Measurements from ENCODE around the gene CCKAR. TPM values are rescaled to one million over a fixed set of nuclear protein-coding genes. Genes with fewer than 3 reads are reported as not detected.

The CCKAR gene
- polyA plus RNA-seq, 1 donor (not counting 4 experiments of a cell fraction or from before 2014, with no cell fraction given): not detected

- peaks cover 3% of the 10 kb centered on the region for H3K9me3 ChIP-seq (ENCODE audit: control insufficient read depth, low read depth, low read length)
- no peak for DNase-seq (ENCODE audit: low read depth, low spot score)
- H3K4me2 ChIP-seq (ENCODE audit: control insufficient read depth, extremely low read depth, insufficient read depth, low read depth, low read length): no peak overlapping the region
- no peaks in the 10 kb centered on the region for H3K4me1 ChIP-seq (ENCODE audit: control insufficient read depth, extremely low read depth, insufficient read depth, low read length)
- H3K79me2 ChIP-seq (ENCODE audit: control insufficient read depth, insufficient read depth, low read length): no peaks in the 10 kb centered on the region
- H3K27me3 ChIP-seq (ENCODE audit: control insufficient read depth, extremely low read depth, insufficient read depth, low read length): no peaks in the 10 kb centered on the region
- TF ChIP-seq EZH2 (IDR thresholded peaks at IDR 0.05; ENCODE audit: low read length) (no peak), CTCF (optimal IDR thresholded peaks at IDR 0.05 in 1 of 3, IDR thresholded peaks at IDR 0.05 in 1 of 3, conservative IDR thresholded peaks at IDR 0.05 in 1 of 3; ENCODE audit: extremely low read depth in 1 of 3, insufficient read depth in 2 of 3, low read length in 3 of 3) (no peak)
- dilution Hi-C loops (cut with MboI; ENCODE audit: extremely low pct_ligation_motif_present, low sequenced_read_pairs): no loop called here
- no peaks in the 10 kb centered on the region for H3K9me1 ChIP-seq (ENCODE audit: control insufficient read depth, extremely low read depth, insufficient read depth, low read length)
- H3K4me3 ChIP-seq (ENCODE audit: control insufficient read depth in 2 of 3, extremely low read depth in 1 of 3, insufficient read depth in 2 of 3, low read depth in 1 of 3, low read length in 3 of 3): no peak overlapping the region
- H3K9ac ChIP-seq (ENCODE audit: control insufficient read depth, extremely low read depth, insufficient read depth, low read length): no peak overlapping the region
- no peak overlapping the region for H2AFZ ChIP-seq (ENCODE audit: control insufficient read depth, low read length)
- no peaks in the 10 kb centered on the region for H4K20me1 ChIP-seq (ENCODE audit: control insufficient read depth, extremely low read depth, insufficient read depth, low read length)
- H3K36me3 ChIP-seq (ENCODE audit: control insufficient read depth in 2 of 2, extremely low read depth in 1 of 2, insufficient read depth in 2 of 2, low read length in 2 of 2): no peaks in the 10 kb centered on the region
- H3K27ac ChIP-seq (ENCODE audit: control insufficient read depth, insufficient read depth, low read length): no peak overlapping the region
- no peak for FAIRE-seq
Observed at GRCh38 chr4:26531491-26532116, 41.3 kb upstream of the CCKAR start.

GRCh38 chr4:26530099-26530498 lies 39.8 kb upstream of the CCKAR start:
- H3K4me1 ChIP-seq (ENCODE audit: control insufficient read depth, extremely low read depth, insufficient read depth, low read length): no peaks in the 10 kb centered on the region
- H3K27ac ChIP-seq (ENCODE audit: control insufficient read depth, insufficient read depth, low read length): no peak overlapping the region
- no peaks in the 10 kb centered on the region for H3K9me1 ChIP-seq (ENCODE audit: control insufficient read depth, extremely low read depth, insufficient read depth, low read length)
- H4K20me1 ChIP-seq (ENCODE audit: control insufficient read depth, extremely low read depth, insufficient read depth, low read length): no peaks in the 10 kb centered on the region
- H3K9ac ChIP-seq (ENCODE audit: control insufficient read depth, extremely low read depth, insufficient read depth, low read length): no peak overlapping the region
- H3K9me3 ChIP-seq (ENCODE audit: control insufficient read depth, low read depth, low read length): peaks cover 3% of the 10 kb centered on the region
- TF ChIP-seq EZH2 (IDR thresholded peaks at IDR 0.05; ENCODE audit: low read length) (no peak), CTCF (optimal IDR thresholded peaks at IDR 0.05 in 1 of 3, IDR thresholded peaks at IDR 0.05 in 1 of 3, conservative IDR thresholded peaks at IDR 0.05 in 1 of 3; ENCODE audit: extremely low read depth in 1 of 3, insufficient read depth in 2 of 3, low read length in 3 of 3) (no peak)
- no peak overlapping the region for H3K4me3 ChIP-seq (ENCODE audit: control insufficient read depth in 2 of 3, extremely low read depth in 1 of 3, insufficient read depth in 2 of 3, low read depth in 1 of 3, low read length in 3 of 3)
- no peak overlapping the region for H2AFZ ChIP-seq (ENCODE audit: control insufficient read depth, low read length)
- dilution Hi-C loops (cut with MboI; ENCODE audit: extremely low pct_ligation_motif_present, low sequenced_read_pairs): no loop called here
- H3K4me2 ChIP-seq (ENCODE audit: control insufficient read depth, extremely low read depth, insufficient read depth, low read depth, low read length): no peak overlapping the region
- DNase-seq (ENCODE audit: low read depth, low spot score) (no peak), FAIRE-seq (no peak)
- H3K27me3 ChIP-seq (ENCODE audit: control insufficient read depth, extremely low read depth, insufficient read depth, low read length): no peaks in the 10 kb centered on the region
- no peaks in the 10 kb centered on the region for H3K36me3 ChIP-seq (ENCODE audit: control insufficient read depth in 2 of 2, extremely low read depth in 1 of 2, insufficient read depth in 2 of 2, low read length in 2 of 2)
- H3K79me2 ChIP-seq (ENCODE audit: control insufficient read depth, insufficient read depth, low read length): no peaks in the 10 kb centered on the region
